NT2/D1 (cell line): ENCODE results near the gene KDM6A.

Source experiments
- SUZ12 ChIP-seq: IDR thresholded peaks from 2 replicates; pipeline ENCODE4 v1.6.1; 2011; ENCODE audit not compliant: insufficient read length, insufficient read depth; ENCODE audit errors: extremely low read depth
- YY1 ChIP-seq: IDR thresholded peaks from 2 replicates; pipeline ENCODE4 v1.6.1; 2011; ENCODE audit not compliant: insufficient read length, insufficient read depth
- ZNF274 ChIP-seq: IDR thresholded peaks from 2 replicates; pipeline ENCODE4 v1.6.1; 2011; ENCODE audit warnings: mild to moderate bottlenecking, low read depth, low read length

- TF ChIP-seq ZNF274 (no peak), YY1 (no peak), SUZ12 (no peak)
Measured at GRCh38 chrX:44931441-44931973, 58.5 kb downstream of the KDM6A start.
